GM12874 (cell line): ENCODE results near the gene FGF21.
A peak's percentile ranks its signal among the peaks of the same experiment; 100 is the strongest.

Experiments
- TF ChIP-seq, protein P1 (sequence below): IDR thresholded peaks from 2 replicates; pipeline ENCODE4 v1.5.1; 2011; ENCODE audit warnings: low read depth, mild to moderate bottlenecking, control low read depth, low read length, moderate library complexity; ENCODE audit not compliant: insufficient read depth

FGF21 gene

DNA sequence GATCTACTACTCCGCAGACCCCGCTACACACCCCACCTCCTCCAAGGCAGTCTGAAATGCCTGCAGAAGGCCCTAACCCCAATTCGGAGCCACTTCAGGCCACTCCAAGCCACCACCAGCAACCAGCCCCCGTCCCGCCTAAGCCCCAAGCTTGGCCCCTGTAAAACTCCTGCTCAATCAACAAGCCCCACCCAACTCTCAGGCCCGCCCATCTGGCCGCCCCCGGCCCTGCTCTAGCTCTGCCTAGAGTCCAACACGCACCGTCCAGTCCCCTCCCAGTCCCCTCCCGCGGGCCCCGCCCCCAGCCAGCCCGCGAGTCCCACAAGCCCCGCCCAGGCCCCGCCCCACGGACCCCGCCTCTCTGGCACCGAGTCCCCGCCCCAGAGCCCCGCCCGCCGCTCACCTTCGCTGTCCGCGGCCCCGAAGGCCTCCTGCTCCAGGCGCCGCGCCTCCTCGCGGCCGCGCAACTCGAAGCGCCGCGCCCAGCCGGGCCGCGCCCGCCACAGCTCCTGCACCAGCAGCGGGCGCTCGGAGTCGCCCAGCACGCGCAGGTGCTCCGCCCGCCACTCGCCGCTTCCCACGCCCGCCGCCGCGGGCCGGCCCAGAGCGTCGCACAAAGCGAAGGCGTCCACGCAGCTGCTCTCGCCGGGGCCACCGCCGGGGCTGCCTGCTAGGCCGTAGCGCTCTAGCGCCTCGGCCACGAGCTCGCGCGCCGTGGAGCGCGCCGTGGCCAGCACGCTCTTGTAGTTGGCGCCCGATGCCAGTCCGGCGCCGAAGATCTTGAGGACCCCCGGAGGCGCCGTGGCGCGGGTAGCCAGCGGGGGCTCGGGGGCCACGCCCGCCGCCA is 16.5 kb upstream of the FGF21 start:
- TF ChIP-seq, protein P1, sequence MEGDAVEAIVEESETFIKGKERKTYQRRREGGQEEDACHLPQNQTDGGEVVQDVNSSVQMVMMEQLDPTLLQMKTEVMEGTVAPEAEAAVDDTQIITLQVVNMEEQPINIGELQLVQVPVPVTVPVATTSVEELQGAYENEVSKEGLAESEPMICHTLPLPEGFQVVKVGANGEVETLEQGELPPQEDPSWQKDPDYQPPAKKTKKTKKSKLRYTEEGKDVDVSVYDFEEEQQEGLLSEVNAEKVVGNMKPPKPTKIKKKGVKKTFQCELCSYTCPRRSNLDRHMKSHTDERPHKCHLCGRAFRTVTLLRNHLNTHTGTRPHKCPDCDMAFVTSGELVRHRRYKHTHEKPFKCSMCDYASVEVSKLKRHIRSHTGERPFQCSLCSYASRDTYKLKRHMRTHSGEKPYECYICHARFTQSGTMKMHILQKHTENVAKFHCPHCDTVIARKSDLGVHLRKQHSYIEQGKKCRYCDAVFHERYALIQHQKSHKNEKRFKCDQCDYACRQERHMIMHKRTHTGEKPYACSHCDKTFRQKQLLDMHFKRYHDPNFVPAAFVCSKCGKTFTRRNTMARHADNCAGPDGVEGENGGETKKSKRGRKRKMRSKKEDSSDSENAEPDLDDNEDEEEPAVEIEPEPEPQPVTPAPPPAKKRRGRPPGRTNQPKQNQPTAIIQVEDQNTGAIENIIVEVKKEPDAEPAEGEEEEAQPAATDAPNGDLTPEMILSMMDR: peak; percentile 37

DNA sequence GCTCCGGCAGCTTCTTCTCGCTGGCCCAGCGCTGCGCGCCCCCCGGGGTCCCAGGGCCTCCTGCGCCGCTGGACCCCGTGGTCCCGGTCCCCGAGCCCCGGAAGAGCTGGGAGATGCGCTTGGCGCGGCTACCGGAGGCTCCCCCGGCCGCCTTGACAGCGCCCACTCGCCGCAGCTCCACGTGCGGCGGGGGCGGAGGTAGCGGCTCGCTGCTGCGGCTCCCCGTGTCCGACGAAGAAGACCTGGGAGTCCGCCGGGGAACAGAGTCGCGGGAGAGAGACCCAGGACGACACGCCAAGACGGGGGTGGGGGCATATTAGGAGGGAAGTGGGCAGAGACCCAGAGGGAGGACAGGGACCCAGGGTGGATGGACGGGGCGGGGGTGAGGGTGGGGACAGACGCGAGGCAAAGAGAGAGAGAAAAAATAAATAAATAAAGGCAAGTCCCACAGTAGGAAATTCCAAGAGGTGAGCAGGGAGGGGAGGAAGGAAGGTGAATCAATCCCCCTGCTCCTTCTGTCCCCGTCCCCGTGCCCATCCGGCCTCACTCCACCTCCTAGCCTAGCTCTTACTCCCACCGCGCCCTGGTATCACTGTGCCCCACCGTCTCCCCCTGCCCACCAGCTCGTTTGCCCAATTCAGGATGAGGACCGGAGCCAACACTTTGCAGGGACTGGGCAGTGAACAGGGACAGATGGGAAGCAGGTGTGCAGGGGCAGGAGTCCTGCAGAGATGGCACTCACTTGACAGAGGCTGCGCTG is 15.7 kb upstream of the FGF21 start:
- TF ChIP-seq, protein P1: no peak

DNA sequence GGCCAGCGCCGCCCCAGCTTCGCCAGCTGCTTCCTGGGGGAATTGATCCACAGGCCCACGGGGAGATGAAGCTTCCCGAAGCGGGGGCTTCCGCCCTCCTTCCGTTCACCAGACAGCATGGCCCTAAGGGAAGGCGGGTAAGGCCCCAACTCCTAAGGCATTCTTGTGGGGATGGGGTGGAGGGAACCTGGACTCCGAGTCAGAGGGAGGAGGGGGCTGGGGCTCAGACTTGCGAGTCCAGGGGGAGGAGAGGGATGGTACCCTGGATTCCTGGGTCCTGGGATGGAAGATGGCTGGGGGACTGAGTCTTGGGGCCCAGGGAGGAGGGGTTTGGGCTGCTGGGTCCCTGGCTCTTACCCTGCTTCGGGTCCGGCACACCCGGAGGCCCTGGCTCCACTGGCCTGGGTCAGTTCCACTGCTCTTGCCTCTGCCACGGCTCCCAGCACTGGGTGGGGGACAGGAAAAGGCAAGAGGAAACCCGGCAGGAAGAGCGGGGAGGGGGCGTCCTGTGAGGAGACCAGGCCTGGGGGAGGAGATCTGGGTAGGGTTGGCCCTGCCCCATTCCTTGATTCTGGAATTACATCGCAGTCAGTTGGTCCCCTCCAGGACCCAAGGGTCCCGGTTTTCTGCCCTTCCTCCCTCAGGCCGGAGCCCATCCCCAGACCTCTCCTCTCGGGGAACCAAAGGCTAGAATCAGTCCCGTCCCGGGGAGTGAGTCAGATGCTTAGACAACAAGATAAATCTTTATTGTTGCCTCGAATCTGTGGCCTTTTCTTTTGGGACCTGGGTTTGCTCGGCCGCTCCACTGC is 15.0 kb upstream of the FGF21 start, which contains the start of gene RASIP1:
Gene RASIP1, minus strand, starts transcription at position 447 of the 809 bp plus-strand sequence. Its CDS starts 328 bp downstream, at position 119.
- TF ChIP-seq, protein P1: no peak

DNA sequence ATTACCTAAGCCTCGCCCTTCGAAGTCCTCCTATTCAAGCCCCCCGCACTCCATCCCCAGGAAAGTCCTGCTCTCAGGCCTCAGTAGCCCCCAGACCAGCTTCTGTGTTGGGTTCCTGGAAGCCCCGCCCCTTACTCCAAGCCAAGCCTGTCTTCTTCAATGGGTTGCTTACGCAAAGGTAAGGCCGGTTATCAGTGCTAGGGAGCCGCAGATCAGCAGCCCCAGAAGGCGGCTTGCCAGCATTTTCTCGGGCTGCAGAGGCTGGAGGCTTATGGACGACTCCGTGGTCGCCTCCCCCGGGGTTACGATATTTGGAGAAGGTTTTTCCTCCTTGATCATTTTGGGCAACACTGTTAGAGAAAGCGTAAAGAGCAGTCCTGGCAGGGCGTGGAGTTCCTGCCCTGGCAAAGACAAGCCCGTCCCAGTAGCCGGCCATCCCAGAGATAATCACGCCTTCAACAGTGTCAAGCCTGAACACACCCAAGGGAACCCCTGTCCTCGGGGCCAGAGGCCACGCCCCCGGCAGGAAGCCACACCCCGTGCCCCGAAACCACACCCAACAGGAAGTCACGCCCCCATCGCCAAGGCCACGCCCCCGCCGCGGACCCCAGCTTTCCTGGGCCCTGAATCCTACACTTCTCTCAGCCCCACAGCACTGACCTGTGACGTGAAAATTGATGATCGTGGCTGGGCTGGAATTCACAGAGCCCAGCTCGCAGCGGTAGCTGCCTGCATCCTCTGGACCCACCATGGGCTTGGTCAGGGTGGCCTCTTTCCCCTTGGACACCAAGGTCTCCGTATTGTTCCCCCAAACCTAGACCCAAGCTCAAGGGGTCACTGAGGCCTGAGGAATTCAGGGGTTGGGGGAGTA is 14.0 kb upstream of the FGF21 start:
- TF ChIP-seq, protein P1: no peak

DNA sequence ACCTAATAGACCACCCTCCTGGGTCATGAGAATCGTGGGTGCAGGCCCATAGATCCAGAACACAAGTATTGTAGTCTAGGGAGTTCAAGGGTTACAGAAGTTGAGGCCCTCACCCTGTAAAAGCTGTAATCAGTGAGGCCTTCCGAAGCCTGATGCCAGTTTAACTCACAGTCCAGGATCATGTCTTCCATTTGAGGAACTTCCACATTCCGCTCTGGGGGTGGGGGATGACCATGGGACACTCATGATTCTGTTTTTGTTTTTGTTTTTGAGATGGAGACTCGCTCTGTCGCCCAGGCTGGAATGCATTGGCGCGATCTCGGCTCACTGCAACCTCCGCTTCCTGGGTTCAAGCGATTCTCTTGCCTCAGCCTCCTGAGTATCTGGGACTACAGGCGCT is 13.2 kb upstream of the FGF21 start:
- TF ChIP-seq, protein P1: no peak

DNA sequence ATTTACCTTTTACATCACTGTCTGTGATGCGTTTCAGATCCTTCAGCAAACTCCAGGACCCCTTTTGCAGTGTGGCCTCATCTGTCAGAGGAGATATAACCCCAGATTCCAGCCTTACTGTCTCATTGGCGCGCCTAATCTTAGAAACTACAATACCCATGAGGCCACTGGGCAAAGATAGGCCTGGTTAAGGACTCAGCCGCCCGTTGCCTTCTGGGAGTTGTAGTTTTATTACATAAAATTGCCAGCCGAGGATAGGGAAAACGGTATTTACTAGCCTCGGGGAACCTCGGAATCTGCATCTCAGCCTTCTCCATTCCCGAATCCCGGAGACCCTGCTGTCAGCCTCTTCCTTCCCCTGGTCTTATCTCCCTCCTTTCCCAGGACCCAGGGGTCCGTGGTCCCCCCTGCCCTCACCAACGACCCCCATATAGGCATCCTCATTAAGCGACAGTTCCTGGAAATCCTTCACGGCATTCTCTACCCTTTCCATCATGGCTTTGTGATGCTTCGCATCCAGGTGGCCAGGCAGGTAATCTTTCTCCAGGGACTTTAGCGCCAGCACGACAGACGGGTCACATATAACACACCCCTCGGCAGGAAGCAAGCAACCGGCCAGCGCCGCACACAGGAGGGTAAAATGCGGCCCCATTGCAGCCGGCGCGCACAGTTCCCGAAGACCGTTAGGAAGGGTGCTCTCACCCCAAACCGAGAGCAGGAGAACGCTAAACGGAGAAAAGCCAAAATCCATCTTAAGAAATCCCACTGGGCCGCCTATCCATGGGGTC is 9.9 kb upstream of the FGF21 start:
- TF ChIP-seq, protein P1: no peak
